C4-2B (cell line): ENCODE results near the gene WNT7B.

Experiments used
- CTCF ChIP-seq: fragments of 450-650 bp; conservative IDR thresholded peaks from 2 replicates; pipeline ENCODE4 v1.5.1; 2017; ENCODE audit warnings: mild to moderate bottlenecking
- ZFX ChIP-seq: fragments of 450-650 bp; IDR thresholded peaks from 2 replicates; pipeline ENCODE4 v1.6.1; 2017

DNA sequence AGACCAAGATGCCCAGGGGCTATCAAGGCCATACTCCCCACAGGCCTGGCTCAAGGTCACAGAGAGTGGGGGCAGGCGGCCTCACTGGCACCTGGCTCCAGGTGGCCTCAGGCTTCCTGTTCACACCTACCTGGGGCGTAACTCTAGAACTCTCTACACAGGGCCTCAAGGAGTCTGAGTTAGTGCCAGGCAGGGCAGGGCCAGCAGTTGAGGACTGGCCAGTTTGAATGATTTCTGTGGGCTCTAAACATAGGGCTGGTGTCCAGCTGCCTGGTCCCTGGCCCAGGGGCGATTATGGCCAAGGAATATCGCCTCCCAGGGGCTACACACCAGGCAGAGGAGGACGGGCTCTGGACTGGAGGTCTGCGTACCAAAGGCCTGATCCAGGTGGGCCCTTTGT lies 79.2 kb downstream of the WNT7B start:
- TF ChIP-seq CTCF (no peak), ZFX (no peak)
